TTC549 (cell line): ENCODE results near the gene LYSMD3.
"Not testable (repeated sequence)": the region's sequence is repeated elsewhere in the genome, so short reads cannot be mapped to it uniquely, and the experiment has no call there.

Experiments used
- FAIRE-seq: peaks from 2 replicates; lab custom pipeline; 2012; peaks lifted over from hg19 to GRCh38; lab: Jason Lieb, UNC

The LYSMD3 gene

DNA sequence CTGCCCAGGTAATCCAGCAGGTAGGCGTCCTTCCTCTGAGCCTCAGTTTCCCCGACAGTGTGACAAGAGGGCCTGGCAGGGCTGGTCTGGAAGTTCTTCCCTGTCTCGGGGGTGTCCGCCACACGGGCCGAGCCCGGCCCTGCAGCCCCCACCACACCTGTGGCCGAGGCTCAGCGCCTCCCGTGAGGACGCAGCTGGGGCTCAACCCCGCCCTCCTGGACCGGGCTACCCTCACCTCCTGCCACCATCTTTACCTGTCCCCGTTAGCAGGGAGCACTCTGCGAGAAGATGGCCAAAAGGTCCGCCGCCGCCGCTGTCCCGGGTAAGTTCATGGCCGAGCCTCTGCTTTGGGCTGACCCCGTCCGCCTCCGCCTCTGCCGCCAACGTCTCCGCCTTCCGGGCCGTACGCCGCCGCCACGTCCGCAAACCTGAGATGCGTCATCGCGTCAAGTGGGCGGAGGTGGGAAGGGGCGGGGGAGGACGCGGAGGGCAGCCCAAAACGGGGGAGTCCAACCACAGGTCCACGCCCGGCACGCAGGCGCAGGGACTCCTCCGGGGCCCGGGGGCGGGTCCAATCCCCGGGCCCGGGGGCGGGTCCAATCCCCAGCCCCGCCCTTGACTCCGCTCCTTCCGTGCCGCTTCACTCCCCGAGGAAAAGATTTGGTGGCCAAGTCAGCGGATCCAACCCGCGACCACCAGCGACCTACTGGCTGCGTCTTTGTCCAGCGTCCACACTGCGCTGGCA, at the start of gene LYSMD3:
Gene LYSMD3 (minus strand): TSS at position 391 of the 745 bp plus-strand sequence. CDS start 4,295 bp downstream, outside the sequence.
- FAIRE-seq, result no peak

DNA sequence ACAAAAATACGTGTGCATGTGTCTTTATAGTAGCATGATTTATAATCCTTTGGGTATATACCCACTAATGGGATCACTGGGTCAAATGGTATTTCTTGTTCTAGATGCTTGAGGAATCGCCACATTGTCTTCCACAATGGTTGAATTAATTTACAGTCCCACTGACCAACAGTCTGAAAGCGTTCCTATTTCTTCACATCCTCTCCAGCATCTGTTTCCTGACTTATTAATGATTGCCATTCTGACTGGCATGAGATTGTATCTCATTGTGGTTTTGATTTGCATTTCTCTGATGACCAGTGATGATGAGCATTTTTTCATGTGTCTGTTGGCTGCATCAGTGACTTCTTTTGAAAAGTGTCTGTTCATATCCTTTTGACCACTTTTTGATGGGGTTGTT, 47.2 kb upstream of the LYSMD3 start:
- not testable (repeated sequence) for FAIRE-seq

DNA sequence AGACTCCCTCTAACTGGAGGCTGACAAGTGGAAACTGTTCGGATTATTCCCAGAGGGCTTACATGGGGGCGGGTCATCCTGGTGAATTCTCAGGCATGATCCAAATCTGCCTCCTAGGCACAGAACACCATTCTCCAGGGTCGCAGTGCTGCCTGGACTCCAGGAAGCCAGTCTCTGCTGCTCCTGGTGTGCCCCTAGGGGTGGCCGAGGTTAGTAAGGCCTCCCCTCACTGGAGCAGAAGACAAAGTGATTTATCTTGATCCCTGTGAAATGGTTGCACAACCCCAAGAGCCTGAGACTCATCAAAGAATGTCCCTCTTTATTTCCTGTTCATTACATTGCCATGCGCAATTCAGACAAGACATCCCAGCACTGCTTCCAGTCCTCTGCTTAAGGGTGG, 46.3 kb upstream of the LYSMD3 start:
- FAIRE-seq, result no peak

DNA sequence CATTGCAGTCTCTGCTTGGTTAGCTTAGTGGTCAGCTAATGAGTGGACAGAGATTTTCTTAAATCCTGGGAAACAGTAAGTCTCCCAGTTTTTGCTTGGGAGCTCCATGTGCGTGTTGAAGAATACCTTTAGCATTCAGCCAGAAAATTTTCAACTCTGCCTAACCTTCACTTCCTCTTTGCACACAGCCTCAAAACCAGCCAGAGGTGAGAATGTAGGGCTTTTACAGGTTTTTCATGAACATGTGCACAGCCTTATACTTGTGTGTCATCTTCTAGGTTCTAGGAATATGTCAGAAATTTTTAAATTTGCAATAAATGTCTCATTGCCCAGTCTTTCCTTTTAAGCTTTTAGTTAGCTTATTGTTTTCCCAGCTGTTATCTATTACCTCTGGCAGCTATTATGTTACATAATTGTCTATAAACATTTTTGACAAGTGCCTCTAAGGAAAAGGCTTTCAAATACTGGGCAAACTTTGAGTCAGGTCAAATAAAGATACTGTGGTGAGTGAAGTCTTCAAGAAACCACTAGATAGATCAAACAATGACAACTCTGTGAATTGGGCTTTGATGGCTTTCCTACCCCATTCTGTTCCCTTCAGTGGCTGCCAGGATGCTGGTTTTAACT, 41.9 kb upstream of the LYSMD3 start:
- FAIRE-seq, result no peak

DNA sequence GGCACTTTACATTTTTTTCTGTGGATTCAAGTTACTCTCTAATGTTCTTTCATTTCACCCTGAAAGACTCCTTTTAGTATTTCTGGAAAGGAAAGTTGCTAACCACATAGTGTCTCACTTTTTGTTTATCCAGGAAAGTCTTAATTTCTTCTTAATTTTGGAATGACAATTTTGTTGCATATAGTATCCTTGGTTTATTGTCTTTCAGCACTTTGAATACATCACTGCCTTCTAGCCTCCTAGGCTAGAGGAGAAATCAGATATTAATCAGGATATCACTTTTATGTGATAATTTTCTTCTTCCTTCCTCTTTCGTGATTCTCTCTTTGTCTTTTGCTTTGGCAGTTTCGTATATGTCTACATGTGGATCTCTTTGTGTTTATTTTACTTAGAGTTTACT, 40.6 kb upstream of the LYSMD3 start:
- FAIRE-seq, result no peak

DNA sequence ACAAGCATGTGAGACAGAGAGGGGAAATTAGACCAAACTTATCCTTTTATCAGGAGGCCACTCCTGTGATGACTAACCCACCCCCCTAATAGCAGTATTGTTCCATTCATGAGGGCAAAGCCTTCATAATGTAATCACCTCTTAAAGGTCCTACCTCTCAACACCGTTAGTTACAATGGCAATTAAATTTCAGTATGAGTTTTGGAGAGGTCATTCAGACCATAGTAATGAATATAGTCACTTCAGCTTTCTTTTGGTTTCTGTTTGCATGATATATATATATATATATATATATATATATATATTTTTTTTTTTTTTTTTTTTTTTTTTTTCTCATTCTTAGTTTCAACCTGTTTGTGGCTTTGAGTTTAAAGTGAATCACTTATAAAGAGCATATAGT, 39.7 kb upstream of the LYSMD3 start:
- FAIRE-seq, result no peak

DNA sequence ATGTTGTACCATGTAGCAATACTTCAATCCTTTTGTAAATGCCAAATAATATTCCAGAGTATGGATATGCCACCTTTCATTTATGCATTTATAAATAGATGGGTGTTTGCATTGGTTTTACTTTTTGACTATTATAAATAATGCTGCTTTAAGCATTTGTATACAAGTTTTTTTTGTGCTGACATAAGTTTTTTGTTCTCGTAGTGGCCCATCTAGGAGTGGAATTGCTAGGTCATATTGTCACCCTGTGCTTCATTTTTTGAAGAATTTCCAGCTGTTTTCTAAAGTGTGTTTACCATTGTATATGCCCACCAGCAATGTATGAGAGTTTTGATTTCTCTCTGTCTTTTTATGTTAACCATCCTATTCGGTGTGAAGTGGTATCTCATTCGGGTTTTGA, 36.1 kb upstream of the LYSMD3 start:
- FAIRE-seq, result no peak

DNA sequence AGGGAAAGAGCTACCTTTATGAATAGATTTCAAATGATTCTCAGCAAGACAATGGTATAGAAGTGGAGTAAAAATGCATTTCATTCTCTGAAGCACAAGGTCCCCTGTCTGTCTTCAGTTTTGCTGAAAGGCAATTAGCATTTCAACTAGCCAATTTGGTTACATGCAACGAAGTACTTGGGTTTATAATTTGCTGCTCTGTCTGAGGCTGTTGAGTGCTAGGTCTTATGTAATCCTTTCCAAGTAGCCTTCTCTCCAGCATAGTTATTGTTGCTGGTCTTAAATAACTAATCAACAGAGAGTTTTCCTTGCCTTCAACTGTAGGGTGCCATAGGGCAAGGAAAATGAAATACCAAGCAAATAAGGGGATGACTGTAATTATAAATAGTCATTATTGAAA, 33.7 kb upstream of the LYSMD3 start:
- FAIRE-seq, result no peak

DNA sequence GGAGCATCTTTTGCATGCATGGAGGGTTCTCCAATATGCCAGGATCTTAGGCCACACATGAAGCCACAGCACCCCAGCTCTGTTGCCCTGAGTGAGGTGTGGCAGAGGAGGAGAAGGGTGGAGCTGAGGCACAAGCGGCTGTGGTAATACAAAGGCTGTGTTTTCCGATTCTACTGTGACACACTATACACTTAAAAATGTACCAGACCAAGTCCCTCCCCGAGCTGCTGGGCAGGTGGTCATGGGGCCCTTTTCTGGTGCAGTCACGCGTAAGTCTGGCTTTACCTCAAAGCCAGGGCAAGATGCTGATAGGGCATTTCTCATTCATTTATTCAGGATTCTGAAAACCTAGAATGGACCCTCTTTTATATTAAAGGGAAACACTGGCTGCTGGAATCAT, 33.0 kb upstream of the LYSMD3 start:
- no peak for FAIRE-seq

DNA sequence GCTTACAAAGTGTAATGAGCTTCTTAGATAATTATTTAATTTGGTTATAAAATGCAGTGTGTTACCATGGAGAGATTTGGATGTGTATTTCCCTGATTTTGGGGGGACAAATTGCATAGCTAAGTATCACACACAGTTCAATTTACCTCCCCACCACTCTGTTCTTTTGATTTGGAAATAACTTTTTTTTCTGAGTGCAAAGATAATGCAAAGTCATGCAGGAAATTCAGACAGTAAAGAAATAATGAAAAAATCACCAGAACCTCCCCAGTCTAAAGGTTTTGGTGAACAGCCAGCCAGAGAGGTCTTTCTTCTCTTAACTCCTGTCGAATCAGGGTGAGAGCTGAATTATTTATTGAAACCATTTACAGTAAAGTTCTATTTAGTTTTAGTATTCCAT, 32.4 kb upstream of the LYSMD3 start:
- FAIRE-seq, result no peak

DNA sequence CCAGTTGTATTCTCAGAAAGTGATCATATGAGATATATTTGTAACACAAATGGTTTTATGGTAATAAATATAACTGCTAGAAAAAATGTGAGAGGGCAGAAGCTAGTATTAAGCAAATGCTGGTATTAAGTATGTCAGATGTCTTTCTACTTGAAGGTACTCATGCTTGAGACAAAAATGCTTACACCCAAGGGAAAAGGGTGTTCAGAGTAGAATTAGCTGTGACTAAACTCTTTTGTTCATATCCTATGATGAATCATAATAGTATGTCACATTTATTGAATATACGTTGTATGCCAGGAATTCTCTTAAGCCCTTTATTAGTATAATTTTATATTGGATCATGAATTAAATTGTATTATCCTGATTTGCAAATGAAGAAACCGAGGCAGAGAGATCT, 31.4 kb upstream of the LYSMD3 start:
- no peak for FAIRE-seq

DNA sequence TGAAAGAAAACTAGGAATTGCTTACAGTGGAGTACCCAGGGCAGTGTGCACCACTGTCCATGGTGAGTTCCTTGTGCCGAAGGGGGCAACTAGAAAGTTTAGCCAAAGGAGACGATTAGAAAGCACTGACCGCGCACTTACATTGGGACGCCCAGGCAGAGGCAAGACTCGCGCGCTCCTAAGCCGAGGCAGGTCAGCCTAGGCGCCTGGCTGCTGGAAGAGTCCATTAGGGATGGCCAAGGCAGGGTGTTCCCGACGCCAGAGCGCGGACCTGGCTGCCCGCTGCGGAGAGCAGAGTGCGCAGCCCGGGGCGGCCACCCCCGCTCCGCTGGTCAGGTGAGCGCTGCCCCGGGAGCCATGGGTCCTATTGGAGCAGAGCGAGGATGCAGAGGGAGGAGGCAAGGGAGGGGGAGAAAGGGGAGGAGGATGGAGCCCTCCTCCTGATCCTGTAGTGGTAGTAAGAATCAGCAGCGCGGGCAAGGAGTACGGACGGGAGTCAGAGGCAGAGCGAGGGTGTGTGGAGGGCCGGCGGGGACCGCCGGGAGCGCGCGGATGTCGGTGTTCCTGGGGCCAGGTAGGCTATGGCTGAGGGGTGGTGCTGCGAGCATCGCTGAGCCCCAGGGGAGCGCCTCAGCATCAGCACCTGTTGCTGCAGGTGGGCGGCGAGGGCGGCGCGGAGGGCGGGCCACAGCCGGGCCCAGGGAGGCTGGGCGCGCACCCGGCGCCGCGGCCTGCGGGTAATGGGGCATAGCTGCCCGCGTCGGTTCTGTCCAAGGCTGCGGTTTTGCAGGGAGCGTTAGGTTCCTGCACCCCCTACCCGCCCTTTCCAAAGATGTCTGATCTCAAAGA, 29.2 kb upstream of the LYSMD3 start, which contains the start of gene ADGRV1:
Gene ADGRV1 (plus strand): TSS at position 454 of the 849 bp plus-strand sequence. CDS start 99 bp downstream, at position 553.
- FAIRE-seq, result no peak

DNA sequence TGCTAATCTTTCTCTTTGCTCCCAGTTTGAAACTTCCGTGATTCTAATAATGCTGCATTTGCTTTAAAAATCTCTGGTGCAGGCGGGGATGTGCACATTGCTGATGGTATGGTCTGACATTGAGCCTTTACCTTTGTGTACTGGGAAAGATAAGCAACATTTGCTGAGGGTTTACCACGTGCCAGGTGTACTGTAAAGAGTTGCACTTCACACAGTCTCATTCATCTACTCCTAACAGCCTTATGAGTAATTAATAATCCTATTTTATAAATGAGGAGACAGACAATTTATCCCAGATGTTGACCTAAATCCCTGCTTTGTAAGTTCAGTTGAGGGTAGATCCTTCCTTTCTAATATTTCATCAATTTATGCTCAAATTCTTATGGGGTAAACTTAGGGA, 28.5 kb upstream of the LYSMD3 start:
- FAIRE-seq, result no peak

DNA sequence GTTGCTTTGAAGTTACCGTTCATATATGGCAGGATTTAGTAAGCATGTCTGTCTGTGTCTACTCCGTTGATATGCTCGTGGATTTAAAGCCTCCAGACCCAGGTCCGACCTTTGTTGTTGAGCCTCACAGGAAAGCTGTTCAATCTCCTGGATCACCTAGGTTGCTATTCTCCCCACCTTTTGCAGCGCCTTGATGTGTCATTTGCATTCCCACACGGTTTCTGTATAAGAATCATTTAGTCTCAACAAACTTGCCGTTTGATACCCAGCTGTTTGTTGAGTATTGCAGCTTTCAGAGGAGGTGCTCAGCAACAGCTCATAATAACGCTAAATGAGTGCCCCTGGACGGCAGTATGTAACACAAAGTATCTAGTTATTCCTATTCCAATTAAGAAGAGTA, 28.0 kb upstream of the LYSMD3 start:
- no peak for FAIRE-seq

DNA sequence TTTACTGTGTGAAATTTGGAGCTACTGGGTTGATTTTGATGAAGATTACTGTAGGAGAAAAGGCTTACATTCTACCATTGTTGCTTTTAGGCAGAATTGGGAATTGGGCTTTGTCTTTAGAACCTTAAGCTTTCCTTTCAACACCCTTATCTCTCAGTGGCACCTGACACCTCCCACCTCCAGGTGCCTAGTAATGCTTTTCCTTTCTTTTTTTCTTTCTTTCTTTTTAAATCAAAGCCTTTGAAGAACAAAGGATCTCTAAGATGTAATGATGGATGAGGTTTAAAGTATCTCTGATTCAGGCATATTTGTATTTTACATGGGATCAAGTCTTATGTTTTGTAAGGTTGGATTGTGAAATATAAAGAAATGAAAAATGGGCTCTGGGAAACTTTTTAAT, 26.3 kb upstream of the LYSMD3 start:
- FAIRE-seq, result no peak

DNA sequence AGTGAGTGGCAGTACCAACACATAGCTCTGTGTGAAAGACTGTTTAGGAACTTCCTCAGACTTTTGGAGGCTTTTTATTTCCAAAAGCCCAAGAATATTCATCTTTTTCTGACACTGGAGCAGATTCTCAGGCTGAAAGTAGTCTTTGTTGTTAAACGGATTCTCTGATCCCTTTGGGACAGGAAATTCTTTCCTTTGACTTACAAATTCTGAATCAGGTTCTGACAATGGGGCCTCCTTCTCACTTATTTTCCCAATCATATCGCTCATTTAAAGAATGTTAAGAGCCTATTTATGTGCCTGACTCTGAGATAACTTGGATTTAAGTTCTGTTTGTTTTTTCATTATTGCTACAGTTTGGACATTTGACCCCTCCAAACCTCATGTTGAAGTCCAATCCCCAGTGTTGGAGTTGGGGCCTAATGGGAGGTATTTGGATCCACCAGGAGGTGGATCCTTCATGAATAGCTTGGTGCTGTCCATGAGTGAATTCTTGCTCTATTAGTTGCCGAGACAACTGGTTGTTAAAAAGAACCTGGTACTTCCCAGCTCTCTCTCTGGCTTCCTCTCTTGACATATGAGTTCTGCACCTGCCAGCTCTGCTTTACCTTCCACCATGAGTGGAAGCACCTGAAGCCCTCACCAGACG, 25.1 kb upstream of the LYSMD3 start:
- no peak for FAIRE-seq

DNA sequence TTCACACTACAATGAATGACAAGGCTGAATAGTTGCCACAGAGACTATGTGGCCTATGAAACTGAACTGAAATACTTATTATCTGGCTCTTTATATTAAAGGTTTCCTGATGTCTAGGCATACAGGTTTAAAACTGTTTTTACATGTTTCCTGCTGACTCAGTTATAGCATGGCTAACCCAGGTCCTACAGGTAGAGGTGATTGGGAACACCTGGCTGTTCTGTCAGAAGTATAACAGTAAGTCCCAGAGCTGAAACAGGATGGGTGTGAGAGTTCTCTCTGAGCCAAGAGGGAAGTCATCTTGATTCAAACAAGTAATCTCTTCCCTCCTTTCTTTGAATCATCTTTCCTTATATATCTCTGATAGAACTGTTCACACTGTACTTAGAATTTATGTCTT, 24.3 kb upstream of the LYSMD3 start:
- FAIRE-seq, result no peak

DNA sequence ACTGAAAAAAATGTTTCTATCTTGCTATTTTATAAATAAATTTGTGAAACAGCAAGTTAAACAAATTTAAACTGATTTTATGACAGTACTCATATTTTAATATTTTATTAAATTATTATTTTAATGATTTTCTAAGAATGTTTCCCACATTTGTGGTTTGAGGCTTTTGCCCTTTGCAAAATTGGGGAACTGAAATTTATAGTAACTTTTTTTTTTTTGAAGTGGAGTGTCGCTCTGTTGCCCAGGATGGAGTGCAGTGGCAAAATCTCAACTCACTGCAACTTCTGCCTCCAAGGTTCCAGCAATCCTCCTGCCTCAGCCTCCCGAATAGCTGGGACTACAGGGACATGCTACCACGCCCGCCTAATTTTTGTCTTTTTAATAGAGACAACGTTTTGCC, 22.0 kb upstream of the LYSMD3 start:
- FAIRE-seq, result no peak

DNA sequence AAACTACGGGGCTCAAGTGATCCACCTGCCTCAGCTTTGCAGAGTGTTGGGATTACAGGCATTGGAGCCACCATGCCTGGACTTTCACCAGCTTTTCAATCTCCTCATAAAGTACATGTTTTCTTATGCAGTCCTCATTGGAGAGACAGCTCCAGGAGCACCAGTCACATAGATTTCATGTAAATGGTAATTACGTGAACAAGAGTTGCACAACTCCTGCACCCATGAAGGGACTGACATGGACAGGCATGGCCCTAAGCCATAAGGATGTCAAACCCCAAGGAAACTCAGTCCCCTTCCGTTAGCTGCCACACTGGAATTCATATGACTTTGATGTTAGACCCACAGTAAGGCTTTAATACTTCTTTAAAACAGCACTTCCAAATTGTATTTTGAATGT, 21.6 kb upstream of the LYSMD3 start:
- FAIRE-seq, result no peak

DNA sequence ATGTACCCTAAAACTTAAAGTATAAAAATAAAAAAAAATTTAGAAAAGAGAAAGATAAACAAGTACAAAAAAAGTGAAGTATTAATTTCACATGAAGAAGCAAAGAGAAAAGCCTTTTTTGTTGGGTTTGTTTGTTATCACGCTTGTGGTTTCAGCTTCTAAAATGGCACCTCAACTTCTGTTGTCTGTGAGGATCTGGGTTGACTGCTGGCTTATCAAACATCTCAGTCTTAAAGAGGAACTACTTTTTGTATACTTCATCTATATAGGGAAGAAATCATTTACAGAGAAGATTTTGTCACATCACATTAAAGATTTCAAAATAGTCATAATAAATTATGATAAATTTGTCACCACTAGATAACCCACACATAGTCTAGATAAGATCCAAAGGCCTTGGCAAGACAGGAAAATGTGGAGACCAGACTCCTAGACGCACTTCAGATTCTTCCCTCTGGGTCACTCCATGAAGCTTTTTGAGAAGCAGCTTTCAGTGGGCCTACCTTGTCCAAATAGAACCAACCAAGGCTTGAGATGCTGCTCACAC, 20.4 kb upstream of the LYSMD3 start:
- FAIRE-seq, result no peak

DNA sequence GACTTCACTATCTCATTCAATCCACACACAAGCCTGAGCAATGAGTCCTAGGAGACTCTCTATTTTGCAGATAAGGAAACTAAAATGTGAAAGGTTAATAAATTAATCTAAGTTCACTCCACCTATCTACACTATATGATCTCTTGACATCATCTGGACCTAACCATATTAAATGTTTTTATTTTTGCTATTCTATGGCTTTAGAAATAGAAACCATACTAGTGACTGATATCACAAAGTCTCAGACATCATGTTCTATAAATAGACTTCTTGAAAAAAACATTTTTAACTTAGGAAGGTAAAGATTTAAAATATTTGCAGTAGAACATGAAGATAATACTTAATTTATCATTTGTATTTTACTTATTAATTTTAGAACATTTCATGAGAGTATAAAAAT, 19.8 kb upstream of the LYSMD3 start:
- peak; percentile 34 for FAIRE-seq

DNA sequence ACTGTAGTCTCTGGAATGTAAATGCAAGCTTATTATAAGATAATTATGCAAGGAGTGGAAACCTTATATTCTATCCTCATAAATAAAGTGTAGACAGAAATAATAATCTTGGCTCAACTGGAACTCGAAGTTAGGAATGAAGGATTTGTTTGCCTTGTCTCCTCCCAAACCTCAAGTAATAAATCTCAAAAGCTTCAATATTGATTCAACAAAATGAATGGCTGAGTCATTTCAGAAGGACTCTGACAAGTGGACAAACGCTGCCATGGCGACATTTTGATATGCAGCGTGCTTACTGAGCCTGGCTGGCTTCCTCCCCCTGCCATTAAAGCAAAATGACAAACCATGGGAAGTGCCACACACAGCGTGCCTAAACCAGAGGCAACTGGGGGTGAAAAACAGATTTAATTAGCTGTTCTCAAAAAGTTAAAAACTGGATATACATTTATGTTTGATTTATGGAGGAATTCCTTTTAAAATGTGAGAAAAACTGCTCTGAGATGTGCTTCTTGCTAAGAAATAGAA, 18.7 kb upstream of the LYSMD3 start:
- no peak for FAIRE-seq
